Osteoblast (primary cell): ENCODE data around the gene CCDC3. TPM values are rescaled to one million over a fixed set of nuclear protein-coding genes. Genes with fewer than 3 reads are reported as not detected.

Source experiments
- DNase-seq: peaks from one replicate; pipeline ENCODE4 v3.0.0; 2011; ENCODE audit warnings: low spot score, mixed read lengths; ENCODE audit not compliant: insufficient read length; ENCODE audit errors: missing footprints
- H2AFZ ChIP-seq: 2 replicates; pipeline ENCODE4 v1.6.0; 2011; ENCODE audit warnings: mild to moderate bottlenecking, low read length
- H3K27ac ChIP-seq: 2 replicates; pipeline ENCODE4 v1.5.1; 2011; ENCODE audit warnings: mild to moderate bottlenecking, low read depth, low read length, moderate library complexity
- H3K27me3 ChIP-seq: 2 replicates; pipeline ENCODE4 v1.6.0; 2012; ENCODE audit warnings: mild to moderate bottlenecking, control low read depth, inconsistent platforms, low read length, moderate library complexity; ENCODE audit not compliant: insufficient read depth
- H3K36me3 ChIP-seq: 2 replicates; pipeline ENCODE4 v1.5.1; 2011; ENCODE audit warnings: mild to moderate bottlenecking, low read length, control low read depth, moderate library complexity; ENCODE audit not compliant: insufficient read depth
- H3K4me1 ChIP-seq: 2 replicates; pipeline ENCODE4 v1.5.1; 2011; ENCODE audit warnings: mild to moderate bottlenecking, low read length, control low read depth, moderate library complexity; ENCODE audit not compliant: insufficient read depth
- H3K4me2 ChIP-seq: 2 replicates; pipeline ENCODE4 v1.6.0; 2011; ENCODE audit warnings: mild to moderate bottlenecking, low read length; ENCODE audit not compliant: insufficient read depth
- H3K4me3 ChIP-seq: fragments of 200-600 bp; sonication (generic); 3 replicates; pipeline ENCODE4 v1.5.1; 2012; ENCODE audit warnings: mild to moderate bottlenecking, low read length, inconsistent platforms; ENCODE audit not compliant: insufficient read depth
- H3K79me2 ChIP-seq: 2 replicates; pipeline ENCODE4 v1.6.0; 2012; ENCODE audit warnings: mild to moderate bottlenecking, low read length, control low read depth, inconsistent platforms; ENCODE audit not compliant: insufficient read depth
- H3K9me3 ChIP-seq: 2 replicates; pipeline ENCODE4 v1.5.1; 2011; ENCODE audit warnings: low read depth, low read length, control low read depth
- H4K20me1 ChIP-seq: 2 replicates; pipeline ENCODE4 v1.6.0; 2012; ENCODE audit warnings: mild to moderate bottlenecking, low read length, control low read depth; ENCODE audit not compliant: insufficient read depth
- total RNA-seq: library from RNA; depleted of rRNA; stranded (reverse); fragments of >200 nt; gene quantifications from 2 replicates; pipeline ENCODE4 v1.2.3, GENCODE V29; 2012
- TF ChIP-seq, protein P1 (sequence below): IDR thresholded peaks from 2 replicates; pipeline ENCODE4 v1.5.1; 2011; ENCODE audit warnings: mild to moderate bottlenecking, low read depth, low read length, moderate library complexity; ENCODE audit errors: extremely low read depth

CCDC3 gene
- total RNA-seq, 1 donor, result 0.72 TPM

DNA sequence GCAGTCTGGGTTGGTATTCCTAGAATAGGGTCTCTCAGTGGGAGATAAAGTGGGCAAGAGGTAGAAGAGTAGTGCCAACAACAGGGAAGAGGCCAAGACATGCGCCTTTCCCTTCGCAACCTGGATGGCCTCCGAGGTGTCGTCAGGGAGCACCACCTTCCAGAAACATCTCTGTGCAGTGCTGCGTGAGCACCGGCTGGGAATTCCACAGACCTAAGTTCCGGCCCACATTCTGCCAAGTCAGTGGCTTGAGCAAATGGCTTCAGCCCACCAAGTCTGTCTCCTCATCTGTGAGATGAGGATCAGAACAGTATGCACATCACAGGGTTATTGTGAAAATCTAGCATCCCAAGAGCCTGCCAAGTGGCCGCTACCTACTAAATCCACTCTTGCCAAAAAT lies 40.6 kb downstream of the CCDC3 start:
- no peak overlapping the region for H3K4me3 ChIP-seq
- H4K20me1 ChIP-seq, result no peaks in the 10 kb centered on the region
- TF ChIP-seq, protein P1, sequence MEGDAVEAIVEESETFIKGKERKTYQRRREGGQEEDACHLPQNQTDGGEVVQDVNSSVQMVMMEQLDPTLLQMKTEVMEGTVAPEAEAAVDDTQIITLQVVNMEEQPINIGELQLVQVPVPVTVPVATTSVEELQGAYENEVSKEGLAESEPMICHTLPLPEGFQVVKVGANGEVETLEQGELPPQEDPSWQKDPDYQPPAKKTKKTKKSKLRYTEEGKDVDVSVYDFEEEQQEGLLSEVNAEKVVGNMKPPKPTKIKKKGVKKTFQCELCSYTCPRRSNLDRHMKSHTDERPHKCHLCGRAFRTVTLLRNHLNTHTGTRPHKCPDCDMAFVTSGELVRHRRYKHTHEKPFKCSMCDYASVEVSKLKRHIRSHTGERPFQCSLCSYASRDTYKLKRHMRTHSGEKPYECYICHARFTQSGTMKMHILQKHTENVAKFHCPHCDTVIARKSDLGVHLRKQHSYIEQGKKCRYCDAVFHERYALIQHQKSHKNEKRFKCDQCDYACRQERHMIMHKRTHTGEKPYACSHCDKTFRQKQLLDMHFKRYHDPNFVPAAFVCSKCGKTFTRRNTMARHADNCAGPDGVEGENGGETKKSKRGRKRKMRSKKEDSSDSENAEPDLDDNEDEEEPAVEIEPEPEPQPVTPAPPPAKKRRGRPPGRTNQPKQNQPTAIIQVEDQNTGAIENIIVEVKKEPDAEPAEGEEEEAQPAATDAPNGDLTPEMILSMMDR, result no peak
- H3K27ac ChIP-seq, result no peak overlapping the region
- H3K4me1 ChIP-seq, result no peaks in the 10 kb centered on the region
- no peaks in the 10 kb centered on the region for H3K79me2 ChIP-seq
- no peaks in the 10 kb centered on the region for H3K9me3 ChIP-seq
- no peaks in the 10 kb centered on the region for H3K36me3 ChIP-seq
- H3K27me3 ChIP-seq, result peaks cover 17% of the 10 kb centered on the region
- no peak overlapping the region for H3K4me2 ChIP-seq
- no peak for DNase-seq
- no peak overlapping the region for H2AFZ ChIP-seq

DNA sequence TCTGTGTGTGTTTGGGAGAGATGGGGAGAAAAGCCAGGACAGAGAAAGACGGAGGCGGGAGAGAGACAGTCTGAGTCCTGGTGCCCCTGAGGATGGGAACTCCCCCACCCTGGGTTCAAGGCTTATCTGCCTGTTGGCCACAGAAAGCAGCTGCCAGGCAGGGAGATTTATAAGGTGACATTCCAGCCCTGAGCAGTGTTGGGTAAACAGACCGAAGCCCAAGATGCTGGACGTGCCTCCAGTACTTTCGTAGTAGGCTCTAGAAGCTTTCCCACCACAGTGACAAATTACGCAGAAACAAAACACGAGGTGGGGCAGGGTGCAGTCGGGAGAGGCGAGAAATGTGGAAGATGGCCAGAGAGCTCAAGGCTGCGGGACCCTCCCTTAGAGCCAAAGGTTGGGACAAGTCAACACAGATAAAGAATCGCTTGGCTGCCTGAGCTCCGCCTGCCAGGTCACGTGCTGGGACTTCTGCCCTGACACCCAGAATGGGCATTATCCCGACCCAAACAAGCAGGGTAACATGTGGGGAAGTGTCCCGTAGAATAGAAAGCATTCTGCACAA lies 41.1 kb downstream of the CCDC3 start:
- no peaks in the 10 kb centered on the region for H3K36me3 ChIP-seq
- no peak for DNase-seq
- TF ChIP-seq, protein P1, result no peak
- H3K4me1 ChIP-seq, result no peaks in the 10 kb centered on the region
- no peak overlapping the region for H2AFZ ChIP-seq
- no peak overlapping the region for H3K4me3 ChIP-seq
- no peaks in the 10 kb centered on the region for H4K20me1 ChIP-seq
- no peaks in the 10 kb centered on the region for H3K79me2 ChIP-seq
- H3K9me3 ChIP-seq, result no peaks in the 10 kb centered on the region
- no peak overlapping the region for H3K4me2 ChIP-seq
- no peak overlapping the region for H3K27ac ChIP-seq
- peaks cover 17% of the 10 kb centered on the region for H3K27me3 ChIP-seq

DNA sequence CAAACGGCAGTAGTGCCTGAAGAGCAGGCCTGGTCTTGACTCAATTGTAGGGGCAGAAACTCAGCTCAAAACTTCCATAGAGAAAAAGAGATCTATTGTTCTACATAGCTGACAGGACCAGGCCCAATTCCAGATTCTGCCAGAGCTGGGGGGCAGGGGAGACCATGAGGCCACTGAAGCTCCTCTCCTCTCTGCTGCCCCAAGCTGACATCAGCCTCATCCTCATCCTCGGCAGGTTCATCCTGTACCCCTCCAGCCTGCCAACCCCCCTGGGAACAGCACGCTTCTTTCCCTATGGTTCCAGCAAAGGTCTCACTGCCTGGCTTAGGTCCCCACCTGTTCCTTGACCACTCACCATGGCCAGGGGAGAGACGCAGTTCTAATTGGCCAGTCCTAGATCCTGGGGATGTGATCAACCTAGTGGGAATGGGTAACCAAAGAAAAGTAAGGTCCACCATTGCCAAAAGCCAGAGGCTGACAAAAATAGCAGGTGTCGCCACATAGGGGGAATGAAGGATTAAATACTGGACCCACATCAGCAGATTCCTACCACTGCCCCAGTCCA lies 42.9 kb downstream of the CCDC3 start:
- DNase-seq, result no peak
- H2AFZ ChIP-seq, result no peak overlapping the region
- no peak overlapping the region for H3K27ac ChIP-seq
- no peaks in the 10 kb centered on the region for H3K9me3 ChIP-seq
- H4K20me1 ChIP-seq, result no peaks in the 10 kb centered on the region
- no peaks in the 10 kb centered on the region for H3K4me1 ChIP-seq
- peaks cover 17% of the 10 kb centered on the region for H3K27me3 ChIP-seq
- H3K79me2 ChIP-seq, result no peaks in the 10 kb centered on the region
- H3K4me3 ChIP-seq, result no peak overlapping the region
- H3K36me3 ChIP-seq, result no peaks in the 10 kb centered on the region
- TF ChIP-seq, protein P1, result no peak
- H3K4me2 ChIP-seq, result no peak overlapping the region

DNA sequence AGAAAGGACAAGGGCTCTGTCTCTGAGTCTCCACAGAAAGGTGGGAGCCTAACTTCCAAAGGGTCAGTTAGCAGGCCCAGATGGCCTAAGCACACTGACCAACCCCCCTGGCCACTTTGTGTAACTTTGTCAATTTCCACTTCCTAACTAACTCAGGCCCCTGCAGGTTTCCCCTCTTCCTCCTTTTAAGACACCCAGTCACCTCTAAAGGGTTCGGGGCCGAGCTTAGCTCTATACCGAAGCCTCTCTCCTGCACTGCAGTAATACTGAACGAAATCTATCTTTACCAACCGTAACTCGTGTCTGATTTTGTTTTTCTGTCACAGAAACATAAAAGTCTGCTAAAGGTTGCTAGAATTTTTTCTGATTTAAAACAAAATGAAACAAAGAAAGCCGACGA lies 44.4 kb downstream of the CCDC3 start:
- H3K36me3 ChIP-seq, result no peaks in the 10 kb centered on the region
- H3K79me2 ChIP-seq, result no peaks in the 10 kb centered on the region
- no peaks in the 10 kb centered on the region for H3K9me3 ChIP-seq
- H3K4me2 ChIP-seq, result no peak overlapping the region
- no peaks in the 10 kb centered on the region for H4K20me1 ChIP-seq
- DNase-seq, result no peak
- H3K4me3 ChIP-seq, result no peak overlapping the region
- no peak overlapping the region for H3K27ac ChIP-seq
- no peaks in the 10 kb centered on the region for H3K4me1 ChIP-seq
- H3K27me3 ChIP-seq, result peaks cover 13% of the 10 kb centered on the region
- TF ChIP-seq, protein P1, result no peak
- no peak overlapping the region for H2AFZ ChIP-seq
